ENCODE measurements around the gene FKBP4.

DNA sequence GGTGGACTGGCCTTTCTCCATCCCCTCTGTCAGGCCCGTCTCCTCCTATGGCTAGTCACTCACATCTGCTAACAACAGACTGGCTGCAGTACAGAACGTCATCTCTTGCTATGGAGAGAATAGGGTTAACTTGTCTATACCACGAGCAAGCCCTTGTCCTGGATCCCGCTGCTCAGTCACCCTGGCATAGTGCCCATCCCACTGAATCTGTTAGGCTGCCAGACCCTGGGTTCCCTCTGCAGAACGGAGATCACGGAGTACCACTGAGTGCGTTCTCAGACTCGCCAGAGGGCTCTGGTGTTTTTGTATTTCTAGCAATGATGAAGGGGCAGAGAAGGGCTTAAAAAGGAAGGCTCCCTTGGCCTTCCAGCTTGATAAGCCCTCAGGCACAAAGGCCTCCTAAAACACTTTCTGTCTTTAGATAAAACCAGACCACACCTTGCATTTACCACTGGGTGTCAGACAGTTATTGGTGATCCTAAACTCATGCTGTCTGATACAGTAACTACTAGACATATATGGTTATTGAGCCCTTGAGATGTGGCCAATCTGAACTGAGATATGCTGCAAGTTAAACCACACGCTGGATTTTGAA is 46.4 kb downstream of the FKBP4 start:
- TF ChIP-seq POLR2A (IDR thresholded peaks at IDR 0.05): no peak
- TF ChIP-seq, protein P1, sequence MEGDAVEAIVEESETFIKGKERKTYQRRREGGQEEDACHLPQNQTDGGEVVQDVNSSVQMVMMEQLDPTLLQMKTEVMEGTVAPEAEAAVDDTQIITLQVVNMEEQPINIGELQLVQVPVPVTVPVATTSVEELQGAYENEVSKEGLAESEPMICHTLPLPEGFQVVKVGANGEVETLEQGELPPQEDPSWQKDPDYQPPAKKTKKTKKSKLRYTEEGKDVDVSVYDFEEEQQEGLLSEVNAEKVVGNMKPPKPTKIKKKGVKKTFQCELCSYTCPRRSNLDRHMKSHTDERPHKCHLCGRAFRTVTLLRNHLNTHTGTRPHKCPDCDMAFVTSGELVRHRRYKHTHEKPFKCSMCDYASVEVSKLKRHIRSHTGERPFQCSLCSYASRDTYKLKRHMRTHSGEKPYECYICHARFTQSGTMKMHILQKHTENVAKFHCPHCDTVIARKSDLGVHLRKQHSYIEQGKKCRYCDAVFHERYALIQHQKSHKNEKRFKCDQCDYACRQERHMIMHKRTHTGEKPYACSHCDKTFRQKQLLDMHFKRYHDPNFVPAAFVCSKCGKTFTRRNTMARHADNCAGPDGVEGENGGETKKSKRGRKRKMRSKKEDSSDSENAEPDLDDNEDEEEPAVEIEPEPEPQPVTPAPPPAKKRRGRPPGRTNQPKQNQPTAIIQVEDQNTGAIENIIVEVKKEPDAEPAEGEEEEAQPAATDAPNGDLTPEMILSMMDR (IDR thresholded peaks at IDR 0.05): no peak
